Right atrium auricular region (tissue), 2 donors: ENCODE data around the gene TUBGCP2. TPM values are rescaled to one million over a fixed set of nuclear protein-coding genes. Genes with fewer than 3 reads are reported as not detected.

Experiments used
- DNase-seq: peaks from one replicate; pipeline ENCODE4 v3.0.0-alpha.2; 2019; ENCODE audit warnings: low spot score
- H3K27ac ChIP-seq, 2 donors: fragments of 200-600 bp; sonication (generic); 1 replicate in 1 of 2; 2 replicates in 1 of 2; pipeline ENCODE4 v1.5.1; 2016 to 2019
- H3K27me3 ChIP-seq, 2 donors: fragments of 200-600 bp; sonication (generic); one replicate each; pipeline versions ENCODE4 v1.5.1 to v1.6.0; 2017 to 2019
- H3K36me3 ChIP-seq: fragments of 200-600 bp; sonication (generic); one replicate; pipeline ENCODE4 v1.5.1; 2016
- H3K4me1 ChIP-seq, 2 donors: fragments of 200-600 bp; sonication (generic); one replicate each; pipeline versions ENCODE4 v1.5.1 to v1.6.0; 2017 to 2019
- H3K4me3 ChIP-seq, 2 donors: fragments of 200-600 bp; sonication (generic); 1 replicate in 1 of 2; 2 replicates in 1 of 2; pipeline ENCODE4 v1.5.1; 2017 to 2019; ENCODE audit warnings: mild to moderate bottlenecking in 1 of 2, moderate library complexity in 1 of 2
- H3K9me3 ChIP-seq, 2 donors: fragments of 200-600 bp; sonication (generic); one replicate each; pipeline ENCODE4 v1.5.1; 2019
- CTCF ChIP-seq, 2 donors: fragments of 200-600 bp; sonication (generic); IDR thresholded peaks; one replicate each; pipeline ENCODE4 v1.5.1; 2019; ENCODE audit warnings: antibody characterized with exemption in 2 of 2
- total RNA-seq, 2 donors: library from RNA; depleted of rRNA; stranded (reverse); fragments of >200 nt; gene quantifications; one replicate each; pipeline ENCODE4 v1.1.0, GENCODE V29; 2016

TUBGCP2 gene
- total RNA-seq, 2 donors from 2014 or later, result 22.1 to 30.4 TPM

GRCh38 chr10:133347710-133348517 is 39.2 kb upstream of the TUBGCP2 start:
- Histone ChIP-seq H3K27me3 (peaks cover 0 to 4% of the 10 kb centered on the region in 2 donors), H3K36me3 (no peaks in the 10 kb centered on the region), H3K4me3 (no peak overlapping the region), H3K27ac (no peak overlapping the region), H3K4me1 (no peaks in the 10 kb centered on the region), H3K9me3 (no peaks in the 10 kb centered on the region)
- no peak for DNase-seq
- TF ChIP-seq CTCF (IDR thresholded peaks at IDR 0.05), result no peak

GRCh38 chr10:133346413-133346812 is 37.7 kb upstream of the TUBGCP2 start:
- H3K27ac ChIP-seq, result no peak overlapping the region
- no peaks in the 10 kb centered on the region for H3K36me3 ChIP-seq
- H3K4me1 ChIP-seq, result no peaks in the 10 kb centered on the region
- peaks cover 4 to 7% of the 10 kb centered on the region in 2 donors for H3K27me3 ChIP-seq
- H3K4me3 ChIP-seq, result no peak overlapping the region
- no peak for TF ChIP-seq CTCF (IDR thresholded peaks at IDR 0.05)
- H3K9me3 ChIP-seq, result no peaks in the 10 kb centered on the region
- DNase-seq, result no peak

- Histone ChIP-seq H3K4me3 (no peak overlapping the region), H3K9me3 (no peaks in the 10 kb centered on the region), H3K36me3 (no peaks in the 10 kb centered on the region), H3K27me3 (peaks cover 4 to 7% of the 10 kb centered on the region in 2 donors), H3K27ac (no peak overlapping the region), H3K4me1 (no peaks in the 10 kb centered on the region)
- DNase-seq, result no peak
- TF ChIP-seq CTCF (IDR thresholded peaks at IDR 0.05), result no peak
Observed at GRCh38 chr10:133344236-133344635, 35.6 kb upstream of the TUBGCP2 start.

- peaks cover 4 to 7% of the 10 kb centered on the region in 2 donors for H3K27me3 ChIP-seq
- H3K9me3 ChIP-seq, result no peaks in the 10 kb centered on the region
- no peak overlapping the region for H3K27ac ChIP-seq
- no peak overlapping the region for H3K4me3 ChIP-seq
- no peak for TF ChIP-seq CTCF (IDR thresholded peaks at IDR 0.05)
- H3K36me3 ChIP-seq, result no peaks in the 10 kb centered on the region
- DNase-seq, result no peak
- H3K4me1 ChIP-seq, result no peaks in the 10 kb centered on the region
Observed at GRCh38 chr10:133343558-133343957, 34.9 kb upstream of the TUBGCP2 start.

- H3K27me3 ChIP-seq, result peaks cover 4 to 7% of the 10 kb centered on the region in 2 donors
- TF ChIP-seq CTCF (IDR thresholded peaks at IDR 0.05), result no peak
- H3K4me1 ChIP-seq, result no peaks in the 10 kb centered on the region
- no peaks in the 10 kb centered on the region for H3K9me3 ChIP-seq
- no peaks in the 10 kb centered on the region for H3K36me3 ChIP-seq
- no peak for DNase-seq
- H3K27ac ChIP-seq, result no peak overlapping the region
- no peak overlapping the region for H3K4me3 ChIP-seq
Observed at GRCh38 chr10:133342942-133343341, 34.3 kb upstream of the TUBGCP2 start.

GRCh38 chr10:133341983-133342382 is 33.3 kb upstream of the TUBGCP2 start:
- H3K27ac ChIP-seq, result no peak overlapping the region
- H3K4me1 ChIP-seq, result no peaks in the 10 kb centered on the region
- no peaks in the 10 kb centered on the region for H3K36me3 ChIP-seq
- H3K27me3 ChIP-seq, result peaks cover 7 to 11% of the 10 kb centered on the region in 2 donors
- TF ChIP-seq CTCF (IDR thresholded peaks at IDR 0.05), result no peak
- no peak overlapping the region for H3K4me3 ChIP-seq
- DNase-seq, result no peak
- H3K9me3 ChIP-seq, result no peaks in the 10 kb centered on the region
